Ascending aorta (tissue), 2 donors: ENCODE results near the gene PDE4B. TPM values are rescaled to one million over a fixed set of nuclear protein-coding genes. Genes with fewer than 3 reads are reported as not detected.

Experiments used
- DNase-seq, 2 donors: peaks; one replicate each; pipeline ENCODE4 v3.0.0-alpha.2; 2019; ENCODE audit warnings: low spot score in 2 of 2
- H3K27ac ChIP-seq, 2 donors: fragments of 200-600 bp; sonication (generic); one replicate each; pipeline ENCODE4 v1.5.1; 2016 to 2017; ENCODE audit warnings: mild to moderate bottlenecking in 1 of 2
- H3K27me3 ChIP-seq: fragments of 200-600 bp; sonication (generic); one replicate; pipeline ENCODE4 v1.5.1; 2017
- H3K36me3 ChIP-seq, 2 donors: fragments of 200-600 bp; sonication (generic); one replicate each; pipeline ENCODE4 v1.5.1; 2016
- H3K4me1 ChIP-seq, 2 donors: fragments of 200-600 bp; sonication (generic); one replicate each; pipeline ENCODE4 v1.5.1; 2016 to 2017; ENCODE audit warnings: mild to moderate bottlenecking in 1 of 2
- H3K4me3 ChIP-seq, 2 donors: fragments of 200-600 bp; sonication (generic); one replicate each; pipeline ENCODE4 v1.5.1; 2016 to 2017; ENCODE audit warnings: mild to moderate bottlenecking in 1 of 2
- H3K9me3 ChIP-seq, 2 donors: fragments of 200-600 bp; sonication (generic); one replicate each; pipeline ENCODE4 v1.5.1; 2016
- intact Hi-C: fragments of 100-400 bp; cut with DNase I; formaldehyde crosslinking; loops from one replicate; pipeline ENCODE4 v1.15.1; 2023
- total RNA-seq: library from RNA; depleted of rRNA; stranded (reverse); fragments of >200 nt; gene quantifications from one replicate; pipeline ENCODE4 v1.1.0, GENCODE V29; 2016
- TF ChIP-seq, protein P1 (sequence below), 3 experiments: fragments of 200-600 bp in 2 of 3; fragments of 450-650 bp in 1 of 3; sonication (generic) in 2 of 3; IDR thresholded peaks; one replicate each; pipeline ENCODE4 v1.5.1; 2016 to 2019; ENCODE audit warnings: antibody characterized with exemption in 3 of 3, mild to moderate bottlenecking in 1 of 3, moderate library complexity in 1 of 3

Gene PDE4B
- total RNA-seq, 1 donor from 2014 or later: 4.5 TPM

- Histone ChIP-seq H3K27ac (no peak overlapping the region), H3K36me3 (no peaks in the 10 kb centered on the region), H3K9me3 (no peaks in the 10 kb centered on the region), H3K4me1 (no peaks in the 10 kb centered on the region), H3K27me3 (no peaks in the 10 kb centered on the region), H3K4me3 (no peak overlapping the region)
- intact Hi-C loops: no loop called here
- TF ChIP-seq, protein P1, sequence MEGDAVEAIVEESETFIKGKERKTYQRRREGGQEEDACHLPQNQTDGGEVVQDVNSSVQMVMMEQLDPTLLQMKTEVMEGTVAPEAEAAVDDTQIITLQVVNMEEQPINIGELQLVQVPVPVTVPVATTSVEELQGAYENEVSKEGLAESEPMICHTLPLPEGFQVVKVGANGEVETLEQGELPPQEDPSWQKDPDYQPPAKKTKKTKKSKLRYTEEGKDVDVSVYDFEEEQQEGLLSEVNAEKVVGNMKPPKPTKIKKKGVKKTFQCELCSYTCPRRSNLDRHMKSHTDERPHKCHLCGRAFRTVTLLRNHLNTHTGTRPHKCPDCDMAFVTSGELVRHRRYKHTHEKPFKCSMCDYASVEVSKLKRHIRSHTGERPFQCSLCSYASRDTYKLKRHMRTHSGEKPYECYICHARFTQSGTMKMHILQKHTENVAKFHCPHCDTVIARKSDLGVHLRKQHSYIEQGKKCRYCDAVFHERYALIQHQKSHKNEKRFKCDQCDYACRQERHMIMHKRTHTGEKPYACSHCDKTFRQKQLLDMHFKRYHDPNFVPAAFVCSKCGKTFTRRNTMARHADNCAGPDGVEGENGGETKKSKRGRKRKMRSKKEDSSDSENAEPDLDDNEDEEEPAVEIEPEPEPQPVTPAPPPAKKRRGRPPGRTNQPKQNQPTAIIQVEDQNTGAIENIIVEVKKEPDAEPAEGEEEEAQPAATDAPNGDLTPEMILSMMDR (IDR thresholded peaks at IDR 0.05): no peak
- no peak for DNase-seq
These were observed 554.2 kb downstream of the PDE4B start for GRCh38 chr1:66346873-66347272.

DNA sequence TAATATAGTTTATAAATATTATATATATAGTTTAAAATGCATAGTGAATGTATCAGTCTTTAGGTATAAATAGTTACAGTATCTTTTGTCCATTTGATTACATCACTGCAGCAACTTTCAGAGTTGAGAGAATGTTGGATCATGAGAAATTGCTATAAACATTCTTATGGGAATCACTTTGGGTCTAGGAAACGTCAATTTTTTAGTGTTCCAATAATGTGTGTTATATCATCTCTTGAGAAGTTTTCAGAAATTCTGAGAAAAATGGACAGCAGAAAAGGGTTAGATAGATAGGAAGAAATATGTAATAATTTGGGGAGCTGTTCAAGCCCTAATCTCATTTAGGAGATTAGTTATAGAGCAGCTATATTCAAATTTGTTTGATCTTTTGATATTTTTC is 556.1 kb downstream of the PDE4B start:
- no peak for DNase-seq
- TF ChIP-seq, protein P1 (IDR thresholded peaks at IDR 0.05): no peak
- intact Hi-C loops: no loop called here
- Histone ChIP-seq H3K27ac (no peak overlapping the region), H3K4me3 (no peak overlapping the region), H3K36me3 (no peaks in the 10 kb centered on the region), H3K27me3 (no peaks in the 10 kb centered on the region), H3K9me3 (no peaks in the 10 kb centered on the region), H3K4me1 (no peaks in the 10 kb centered on the region)

- no peaks in the 10 kb centered on the region for H3K9me3 ChIP-seq
- no peak overlapping the region for H3K27ac ChIP-seq
- TF ChIP-seq, protein P1 (IDR thresholded peaks at IDR 0.05): no peak
- DNase-seq: no peak
- intact Hi-C loops: no loop called here
- no peaks in the 10 kb centered on the region for H3K4me1 ChIP-seq
- no peak overlapping the region for H3K4me3 ChIP-seq
- no peaks in the 10 kb centered on the region for H3K27me3 ChIP-seq
- no peaks in the 10 kb centered on the region for H3K36me3 ChIP-seq
These were observed 556.5 kb downstream of the PDE4B start for GRCh38 chr1:66349242-66349641.

DNA sequence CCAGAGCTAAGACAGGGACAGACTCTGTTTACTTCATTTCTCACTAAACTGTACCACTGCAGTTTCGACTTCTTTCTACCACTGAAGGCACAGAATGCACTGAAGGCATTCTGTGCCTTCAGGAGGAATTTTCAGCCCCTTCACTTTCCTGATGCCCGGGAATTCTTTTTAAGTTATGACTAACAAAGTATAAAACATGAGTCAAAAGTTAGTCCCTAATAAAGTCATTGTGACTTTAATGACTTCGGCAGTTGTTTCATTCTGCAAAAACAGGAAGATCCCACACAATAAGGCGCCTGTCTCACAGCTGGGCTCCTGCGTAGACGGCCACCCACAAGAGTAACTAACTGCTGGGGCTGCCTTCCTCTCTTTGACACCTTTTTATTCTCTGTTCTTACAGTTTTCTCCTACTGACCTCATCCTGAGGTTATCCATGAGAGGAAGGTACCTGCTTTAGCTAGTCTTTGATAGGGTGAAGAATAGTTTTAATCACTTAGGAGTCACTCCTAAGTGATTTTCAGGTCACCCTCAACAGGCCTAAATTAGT is 557.4 kb downstream of the PDE4B start:
- intact Hi-C loops: loop anchor here (5.0 kb wide), 1 partner anchor 97 kb away; no protein-coding TSS in a partner anchor
- H3K27ac ChIP-seq: no peak overlapping the region
- no peaks in the 10 kb centered on the region for H3K9me3 ChIP-seq
- H3K27me3 ChIP-seq: no peaks in the 10 kb centered on the region
- no peaks in the 10 kb centered on the region for H3K36me3 ChIP-seq
- no peaks in the 10 kb centered on the region for H3K4me1 ChIP-seq
- DNase-seq: no peak
- H3K4me3 ChIP-seq: no peak overlapping the region
- TF ChIP-seq, protein P1 (IDR thresholded peaks at IDR 0.05): no peak

GRCh38 chr1:66351478-66351877 is 558.8 kb downstream of the PDE4B start:
- TF ChIP-seq, protein P1 (IDR thresholded peaks at IDR 0.05): no peak
- H3K9me3 ChIP-seq: no peaks in the 10 kb centered on the region
- no peaks in the 10 kb centered on the region for H3K4me1 ChIP-seq
- H3K27me3 ChIP-seq: no peaks in the 10 kb centered on the region
- no peaks in the 10 kb centered on the region for H3K36me3 ChIP-seq
- DNase-seq: no peak
- H3K27ac ChIP-seq: no peak overlapping the region
- H3K4me3 ChIP-seq: no peak overlapping the region
- intact Hi-C loops: loop anchor here (5.0 kb wide), 1 partner anchor 96 kb away; no protein-coding TSS in a partner anchor

- Histone ChIP-seq H3K4me1 (no peaks in the 10 kb centered on the region), H3K36me3 (no peaks in the 10 kb centered on the region), H3K27me3 (no peaks in the 10 kb centered on the region), H3K4me3 (no peak overlapping the region), H3K9me3 (no peaks in the 10 kb centered on the region), H3K27ac (no peak overlapping the region)
- intact Hi-C loops: loop anchor here (5.0 kb wide), 1 partner anchor 95 kb away; no protein-coding TSS in a partner anchor
- TF ChIP-seq, protein P1 (IDR thresholded peaks at IDR 0.05): no peak
- DNase-seq: no peak
These were observed 559.2 kb downstream of the PDE4B start for GRCh38 chr1:66351913-66352312.
